Right lobe of liver (tissue), 4 donors: ENCODE data around the gene DHX30.

ENCODE experiments used
- CTCF ChIP-seq, 4 donors: fragments of 200-600 bp in 3 of 4; fragments of 450-650 bp in 1 of 4; IDR thresholded peaks; one replicate each; pipeline versions ENCODE4 v1.5.1 to v1.8.0; 2016 to 2022; ENCODE audit warnings: antibody characterized with exemption in 4 of 4, mild to moderate bottlenecking in 2 of 4
- POLR2A ChIP-seq: fragments of 450-650 bp; IDR thresholded peaks from one replicate; pipeline ENCODE4 v1.6.1; 2017; ENCODE audit warnings: antibody characterized with exemption, mild to moderate bottlenecking
- donor health status: DM: no; HTN: no; CAD: no.
- donor health status: DM: no; HTN: no; CAD: no.
- donor health status: DM: no; HTN: yes; CAD: no.

DNA sequence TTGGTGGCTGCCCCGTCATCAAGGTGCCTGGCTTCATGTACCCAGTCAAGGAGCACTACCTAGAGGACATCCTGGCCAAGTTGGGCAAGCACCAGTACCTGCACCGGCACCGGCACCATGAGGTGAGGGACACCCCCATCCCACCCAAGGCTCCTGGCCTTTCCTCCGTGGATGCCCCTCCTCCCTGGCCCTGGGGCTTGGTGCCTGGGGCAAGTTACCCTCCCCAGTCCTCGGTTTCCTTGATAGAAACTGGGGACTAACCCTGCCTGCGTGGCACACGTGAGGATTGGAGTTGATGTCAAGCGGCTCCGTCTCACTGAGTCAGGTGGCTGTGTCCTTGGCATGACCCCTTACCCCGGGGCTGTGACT, 43.9 kb downstream of the DHX30 start:
- no peak for TF ChIP-seq CTCF (IDR thresholded peaks at IDR 0.05)
- TF ChIP-seq POLR2A = no peak
